SK-N-MC (cell line): ENCODE data around the gene RNFT2.

Source experiments
- EZH2 ChIP-seq: fragments of 200-600 bp; sonication (generic); IDR thresholded peaks from one replicate; pipeline ENCODE4 v1.6.1; 2017; ENCODE audit warnings: antibody characterized with exemption
- FOXP2 ChIP-seq: optimal IDR thresholded peaks from 2 replicates; pipeline ENCODE3; 2011; ENCODE audit warnings: mild to moderate bottlenecking, moderate library complexity; ENCODE audit not compliant: insufficient read depth; ENCODE audit errors: extremely low read length, control extremely low read depth
- POLR2AphosphoS5 ChIP-seq: IDR thresholded peaks from 2 replicates; pipeline ENCODE4 v1.6.1; 2012; ENCODE audit warnings: mild to moderate bottlenecking, low read depth, low read length, borderline replicate concordance

GRCh38 chr12:116766746-116767145 is 28.6 kb downstream of the RNFT2 start:
- no peak for TF ChIP-seq EZH2
- no peak for TF ChIP-seq POLR2AphosphoS5
- no peak for TF ChIP-seq FOXP2
